Measurements from ENCODE around the gene OR4F15.

OR4F15 gene

DNA sequence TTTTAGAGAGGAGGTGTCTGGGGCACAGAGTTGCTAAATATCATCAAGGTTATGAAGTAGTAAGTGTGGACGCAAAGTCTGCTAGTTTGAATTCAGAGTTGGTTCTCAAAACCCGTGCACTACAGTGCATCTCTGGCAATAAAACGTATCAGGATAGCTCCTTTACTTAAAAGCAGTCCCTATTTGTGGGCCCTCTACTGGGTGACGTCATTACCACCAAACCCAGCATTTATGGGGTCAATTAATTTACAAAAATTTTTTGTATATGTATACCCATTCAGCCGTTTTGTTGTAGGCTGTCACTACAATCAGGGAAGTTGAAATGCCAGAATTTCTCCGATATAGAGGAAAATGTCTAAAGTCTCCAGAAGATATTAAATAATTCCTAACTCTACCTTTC is 8.8 kb downstream of the OR4F15 start:
- Histone ChIP-seq H3K36me3 (ENCODE audit: control insufficient read depth, insufficient read depth, low read length) (no peaks in the 10 kb centered on the region), H3K9ac (no peak overlapping the region), H3K27ac (no peak overlapping the region), H3K4me1 (no peaks in the 10 kb centered on the region), H3K79me2 (no peaks in the 10 kb centered on the region), H2AFZ (no peak overlapping the region), H3K4me2 (ENCODE audit: low read length) (no peak overlapping the region), H3K4me3 (ENCODE audit: low read depth, low read length) (no peak overlapping the region), H3K9me3 (ENCODE audit: control insufficient read depth, low read length) (peaks cover 2% of the 10 kb centered on the region), H3K27me3 (ENCODE audit: control insufficient read depth, insufficient read depth, low read length) (no peaks in the 10 kb centered on the region)
- TF ChIP-seq, protein P1, sequence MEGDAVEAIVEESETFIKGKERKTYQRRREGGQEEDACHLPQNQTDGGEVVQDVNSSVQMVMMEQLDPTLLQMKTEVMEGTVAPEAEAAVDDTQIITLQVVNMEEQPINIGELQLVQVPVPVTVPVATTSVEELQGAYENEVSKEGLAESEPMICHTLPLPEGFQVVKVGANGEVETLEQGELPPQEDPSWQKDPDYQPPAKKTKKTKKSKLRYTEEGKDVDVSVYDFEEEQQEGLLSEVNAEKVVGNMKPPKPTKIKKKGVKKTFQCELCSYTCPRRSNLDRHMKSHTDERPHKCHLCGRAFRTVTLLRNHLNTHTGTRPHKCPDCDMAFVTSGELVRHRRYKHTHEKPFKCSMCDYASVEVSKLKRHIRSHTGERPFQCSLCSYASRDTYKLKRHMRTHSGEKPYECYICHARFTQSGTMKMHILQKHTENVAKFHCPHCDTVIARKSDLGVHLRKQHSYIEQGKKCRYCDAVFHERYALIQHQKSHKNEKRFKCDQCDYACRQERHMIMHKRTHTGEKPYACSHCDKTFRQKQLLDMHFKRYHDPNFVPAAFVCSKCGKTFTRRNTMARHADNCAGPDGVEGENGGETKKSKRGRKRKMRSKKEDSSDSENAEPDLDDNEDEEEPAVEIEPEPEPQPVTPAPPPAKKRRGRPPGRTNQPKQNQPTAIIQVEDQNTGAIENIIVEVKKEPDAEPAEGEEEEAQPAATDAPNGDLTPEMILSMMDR (IDR thresholded peaks at IDR 0.05), result no peak

GRCh38 chr15:101827257-101827656 is 15.3 kb downstream of the OR4F15 start:
- no peak overlapping the region for H2AFZ ChIP-seq
- TF ChIP-seq, protein P1 (IDR thresholded peaks at IDR 0.05), result no peak
- H3K9ac ChIP-seq, result no peak overlapping the region
- peaks cover 2% of the 10 kb centered on the region for H3K9me3 ChIP-seq (ENCODE audit: control insufficient read depth, low read length)
- no peak overlapping the region for H3K4me3 ChIP-seq (ENCODE audit: low read depth, low read length)
- H3K36me3 ChIP-seq (ENCODE audit: control insufficient read depth, insufficient read depth, low read length), result no peaks in the 10 kb centered on the region
- no peak overlapping the region for H3K27ac ChIP-seq
- H3K27me3 ChIP-seq (ENCODE audit: control insufficient read depth, insufficient read depth, low read length), result no peaks in the 10 kb centered on the region
- H3K4me2 ChIP-seq (ENCODE audit: low read length), result no peak overlapping the region
- H3K79me2 ChIP-seq, result no peaks in the 10 kb centered on the region
- H3K4me1 ChIP-seq, result no peaks in the 10 kb centered on the region

GRCh38 chr15:101828774-101829173 is 16.8 kb downstream of the OR4F15 start:
- TF ChIP-seq, protein P1 (IDR thresholded peaks at IDR 0.05), result no peak
- Histone ChIP-seq H3K9ac (no peak overlapping the region), H3K36me3 (ENCODE audit: control insufficient read depth, insufficient read depth, low read length) (no peaks in the 10 kb centered on the region), H3K27me3 (ENCODE audit: control insufficient read depth, insufficient read depth, low read length) (no peaks in the 10 kb centered on the region), H3K79me2 (no peaks in the 10 kb centered on the region), H3K4me2 (ENCODE audit: low read length) (no peak overlapping the region), H2AFZ (no peak overlapping the region), H3K4me3 (ENCODE audit: low read depth, low read length) (no peak overlapping the region), H3K9me3 (ENCODE audit: control insufficient read depth, low read length) (peaks cover 2% of the 10 kb centered on the region), H3K4me1 (no peaks in the 10 kb centered on the region), H3K27ac (no peak overlapping the region)

DNA sequence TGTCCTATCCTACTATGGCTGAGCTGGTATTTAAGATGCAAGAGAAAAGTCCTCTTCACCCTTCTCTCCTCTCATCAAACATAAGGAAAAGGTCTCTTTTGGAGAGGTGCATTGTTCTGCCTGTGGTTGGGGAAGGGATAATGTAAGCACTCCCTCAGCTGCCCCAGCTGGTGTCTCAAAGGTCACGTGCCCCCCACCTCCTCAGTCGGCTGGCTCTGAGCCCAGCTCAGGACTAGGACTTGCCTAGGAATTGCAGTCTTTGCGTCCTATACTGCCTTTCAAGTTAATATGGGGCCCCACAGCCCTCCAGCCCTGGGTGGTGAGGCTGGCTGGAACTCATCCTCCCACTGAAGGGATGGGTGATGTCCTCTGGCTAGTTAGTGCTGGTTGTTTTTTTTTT is 29.7 kb downstream of the OR4F15 start:
- H3K9ac ChIP-seq, result no peak overlapping the region
- H3K27me3 ChIP-seq (ENCODE audit: control insufficient read depth, insufficient read depth, low read length), result no peaks in the 10 kb centered on the region
- no peaks in the 10 kb centered on the region for H3K9me3 ChIP-seq (ENCODE audit: control insufficient read depth, low read length)
- no peaks in the 10 kb centered on the region for H3K4me1 ChIP-seq
- H3K4me3 ChIP-seq (ENCODE audit: low read depth, low read length), result no peak overlapping the region
- H3K4me2 ChIP-seq (ENCODE audit: low read length), result no peak overlapping the region
- H2AFZ ChIP-seq, result no peak overlapping the region
- TF ChIP-seq, protein P1 (IDR thresholded peaks at IDR 0.05), result no peak
- no peaks in the 10 kb centered on the region for H3K36me3 ChIP-seq (ENCODE audit: control insufficient read depth, insufficient read depth, low read length)
- H3K79me2 ChIP-seq, result no peaks in the 10 kb centered on the region
- H3K27ac ChIP-seq, result no peak overlapping the region

- Histone ChIP-seq H3K9ac (no peak overlapping the region), H3K27me3 (ENCODE audit: control insufficient read depth, insufficient read depth, low read length) (no peaks in the 10 kb centered on the region), H3K36me3 (ENCODE audit: control insufficient read depth, insufficient read depth, low read length) (no peaks in the 10 kb centered on the region), H3K9me3 (ENCODE audit: control insufficient read depth, low read length) (no peaks in the 10 kb centered on the region), H2AFZ (no peak overlapping the region), H3K27ac (no peak overlapping the region), H3K4me3 (ENCODE audit: low read depth, low read length) (no peak overlapping the region), H3K4me1 (no peaks in the 10 kb centered on the region), H3K4me2 (ENCODE audit: low read length) (no peak overlapping the region), H3K79me2 (no peaks in the 10 kb centered on the region)
- TF ChIP-seq, protein P1 (IDR thresholded peaks at IDR 0.05), result no peak
Observed at GRCh38 chr15:101844916-101845315, 32.9 kb downstream of the OR4F15 start.
